Right ventricle myocardium inferior (tissue), 1 donor: ENCODE data around the gene NEURL1B. TPM values are rescaled to one million over a fixed set of nuclear protein-coding genes. Genes with fewer than 3 reads are reported as not detected.
A peak's percentile ranks its signal among the peaks of the same experiment; 100 is the strongest.

Experiments
- ATAC-seq: fragments of 200-7000 bp; cut with Tn5 transposase; one replicate; pipeline ENCODE4 v1.9.1; 2020; ENCODE audit warnings: mild to moderate bottlenecking, moderate library complexity
- DNase-seq: peaks from one replicate; pipeline ENCODE4 v3.0.0; 2021; ENCODE audit errors: missing footprints
- intact Hi-C: fragments of 100-400 bp; cut with DNase I; formaldehyde crosslinking; loops from one replicate; pipeline ENCODE4 v1.11.0; 2022
- microRNA-seq: library from miRNA; unstranded; fragments of <30 nt; microRNA quantifications from one replicate; pipeline ENCODE4 v1.2.0, GENCODE V29; 2020
- total RNA-seq: library from RNA; stranded (reverse); fragmentation: NEBNext Ultra II Directional; extraction: Animal tissue kit (Norgen Biotek cat#: 25700); gene quantifications from one replicate; pipeline ENCODE4 v1.2.1, GENCODE V29; 2021
- donor health status: DM: no; HTN: yes; CAD: no; lungs with severe emphysema.

NEURL1B gene
- total RNA-seq, 1 donor from 2014 or later: 37.1 TPM

DNA sequence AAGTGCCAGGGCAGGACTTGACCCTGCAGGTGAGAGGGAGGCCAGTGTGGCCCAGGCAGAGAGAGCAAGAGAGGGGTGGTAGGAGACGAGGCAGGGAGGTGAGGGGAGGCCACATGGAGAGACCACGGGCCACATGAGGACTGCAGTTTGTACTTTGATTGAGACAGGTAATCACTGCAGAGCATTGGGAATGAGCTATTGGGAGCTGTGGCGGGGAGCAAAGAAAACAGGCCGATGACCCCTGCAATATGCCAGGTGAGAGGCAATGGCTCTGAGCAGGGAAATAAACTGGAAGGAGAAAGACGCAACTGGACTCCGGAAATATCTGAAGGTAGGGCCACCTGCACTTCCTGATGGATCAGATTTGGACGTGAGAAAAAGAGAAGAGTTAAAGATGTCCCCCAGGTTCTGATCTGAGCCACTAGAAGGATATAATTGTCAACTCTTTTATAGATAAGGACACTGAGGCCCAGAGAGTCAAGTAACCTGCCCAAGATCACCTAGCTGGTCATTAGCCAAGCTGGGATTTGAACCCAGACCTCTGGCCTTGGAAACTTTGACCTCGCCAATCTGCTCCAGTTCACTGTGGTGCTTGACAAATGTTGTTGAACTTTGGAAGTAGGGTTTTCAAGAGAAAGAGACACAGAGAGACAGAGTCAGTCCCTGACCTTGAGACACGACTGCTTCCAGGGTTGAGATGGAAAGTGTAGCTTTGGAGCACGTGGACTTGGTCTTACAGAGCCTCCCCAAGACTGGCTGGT is 87.6 kb downstream of the NEURL1B start:
- ATAC-seq (no peak), DNase-seq (no peak)
- intact Hi-C loops: no loop called here

DNA sequence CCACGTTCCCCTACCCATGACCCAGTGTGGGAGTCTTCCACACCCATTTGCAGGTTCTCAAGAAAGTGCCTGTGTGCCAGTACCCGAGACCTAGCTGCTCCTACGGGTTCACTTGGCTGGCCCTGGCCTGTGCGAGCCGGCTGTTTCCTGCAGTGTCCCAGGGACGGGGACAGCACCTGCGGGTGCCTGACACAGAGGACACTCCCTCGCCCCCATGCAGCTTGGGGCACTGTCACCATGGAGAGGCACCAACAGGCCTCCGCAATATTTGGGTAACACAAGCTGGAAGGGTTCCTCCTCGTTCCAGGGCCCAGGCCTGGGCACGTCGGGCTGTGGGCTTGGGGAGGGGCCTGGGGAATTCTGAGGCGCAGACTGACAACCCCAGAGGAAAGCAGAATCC is 88.5 kb downstream of the NEURL1B start:
- intact Hi-C loops: no loop called here
- DNase-seq (peak; percentile 60), ATAC-seq (no peak)

DNA sequence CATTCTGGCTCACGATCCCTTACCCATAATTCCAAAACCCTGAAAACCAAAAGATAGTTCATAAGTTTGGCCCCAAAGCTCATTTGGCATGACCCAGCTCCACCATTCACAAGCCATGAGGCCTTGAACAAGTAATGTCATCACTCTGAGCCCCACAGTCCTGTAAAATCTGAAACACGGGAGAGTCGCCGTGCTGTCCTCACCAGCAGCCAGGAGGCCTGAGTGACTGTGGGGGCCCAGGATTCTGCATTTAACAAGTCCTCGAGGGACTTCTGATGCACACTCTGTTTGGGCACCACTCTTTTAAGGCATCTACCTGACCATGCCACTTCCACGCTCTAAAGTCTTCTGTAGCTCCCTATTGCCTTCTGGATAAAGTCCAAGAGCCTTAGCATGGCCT is 89.2 kb downstream of the NEURL1B start:
- no peak for ATAC-seq
- intact Hi-C loops: no loop called here
- no peak for DNase-seq

DNA sequence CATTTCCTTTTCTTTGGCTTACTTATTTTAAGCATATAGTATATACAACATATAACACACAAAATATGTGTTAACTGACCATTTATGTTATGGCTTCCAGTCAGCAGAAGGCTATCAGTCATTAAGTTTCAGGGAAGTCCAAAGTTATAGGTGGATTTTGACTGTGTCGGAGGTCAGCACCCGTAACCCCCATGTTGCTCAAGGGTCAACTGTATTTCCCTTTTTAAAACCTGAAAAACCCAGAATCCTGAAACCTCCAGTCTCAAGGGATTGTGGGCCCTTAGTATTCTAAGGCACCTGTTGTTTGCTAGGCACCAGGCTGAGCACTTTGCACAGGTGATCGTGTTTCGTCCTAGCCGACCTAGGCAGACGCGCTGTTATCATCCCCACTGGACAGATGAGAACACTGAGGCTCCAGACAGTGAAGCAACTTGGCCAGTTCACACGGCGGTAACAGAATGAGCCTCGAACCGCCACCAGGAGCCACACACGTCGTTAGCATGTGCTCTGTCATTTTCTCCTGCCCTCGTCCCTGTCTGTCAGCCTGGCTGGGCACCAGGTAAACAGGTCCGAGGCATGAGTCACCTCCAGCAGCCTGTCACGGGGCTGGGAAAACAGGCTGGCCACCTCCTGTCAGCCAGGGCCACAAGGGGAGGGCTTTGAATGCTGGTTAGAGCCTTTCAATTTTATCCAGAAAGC is 90.1 kb downstream of the NEURL1B start:
- peak; percentile 52 for DNase-seq
- intact Hi-C loops: no loop called here
- no peak for ATAC-seq

DNA sequence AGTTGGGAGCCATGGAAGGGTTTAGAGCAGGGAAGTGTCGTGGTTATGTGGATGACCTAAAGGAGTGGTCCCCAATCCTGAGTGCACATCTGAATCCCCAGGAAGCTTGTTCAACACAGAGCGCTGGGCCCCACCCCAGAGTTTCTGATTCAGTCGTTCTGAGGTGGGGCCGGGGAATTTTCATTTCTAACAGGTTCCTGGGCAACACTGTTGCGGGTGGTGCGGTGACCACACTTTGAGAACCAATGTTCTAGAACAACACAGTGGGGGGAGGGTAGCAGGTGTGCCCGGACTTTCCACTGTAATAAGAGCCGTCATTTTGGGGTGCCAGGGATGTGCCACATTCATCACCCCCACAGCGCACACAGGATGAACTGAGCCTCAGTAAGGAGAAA is 90.6 kb downstream of the NEURL1B start:
- DNase-seq (no peak), ATAC-seq (no peak)
- intact Hi-C loops: no loop called here

DNA sequence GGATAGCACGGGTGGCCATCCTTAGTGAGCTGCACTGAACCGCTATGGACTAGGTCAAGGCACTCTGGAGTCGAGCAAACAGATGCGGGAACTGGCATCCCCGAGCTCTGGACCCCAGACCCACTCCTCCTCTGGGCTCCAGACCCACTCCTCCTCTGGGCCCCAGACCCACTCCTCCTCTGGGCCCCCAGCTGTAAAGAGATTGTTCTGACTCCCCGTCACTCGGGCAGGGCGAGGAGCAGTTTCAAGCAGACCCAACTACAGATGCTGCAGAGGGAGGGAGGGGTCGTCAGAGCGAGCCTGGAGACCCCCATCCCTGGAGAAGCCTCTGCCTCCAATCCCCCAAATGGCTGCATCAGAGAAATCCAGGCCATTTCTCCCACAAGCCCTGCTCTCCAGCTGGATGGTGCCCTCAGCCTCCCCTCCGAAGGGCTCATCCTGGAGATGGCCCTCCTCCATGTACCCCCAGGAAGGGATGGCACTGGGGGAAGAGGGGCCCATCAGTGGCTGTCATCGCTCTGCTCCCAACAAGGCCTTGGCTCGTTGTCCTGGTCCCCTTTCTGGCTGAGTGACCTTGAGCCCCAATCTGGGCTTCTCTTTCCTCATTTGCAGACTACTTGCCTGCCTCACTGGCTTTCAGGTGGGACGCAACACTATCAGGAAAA is 91.3 kb downstream of the NEURL1B start:
- no peak for DNase-seq
- intact Hi-C loops: no loop called here
- ATAC-seq: no peak

DNA sequence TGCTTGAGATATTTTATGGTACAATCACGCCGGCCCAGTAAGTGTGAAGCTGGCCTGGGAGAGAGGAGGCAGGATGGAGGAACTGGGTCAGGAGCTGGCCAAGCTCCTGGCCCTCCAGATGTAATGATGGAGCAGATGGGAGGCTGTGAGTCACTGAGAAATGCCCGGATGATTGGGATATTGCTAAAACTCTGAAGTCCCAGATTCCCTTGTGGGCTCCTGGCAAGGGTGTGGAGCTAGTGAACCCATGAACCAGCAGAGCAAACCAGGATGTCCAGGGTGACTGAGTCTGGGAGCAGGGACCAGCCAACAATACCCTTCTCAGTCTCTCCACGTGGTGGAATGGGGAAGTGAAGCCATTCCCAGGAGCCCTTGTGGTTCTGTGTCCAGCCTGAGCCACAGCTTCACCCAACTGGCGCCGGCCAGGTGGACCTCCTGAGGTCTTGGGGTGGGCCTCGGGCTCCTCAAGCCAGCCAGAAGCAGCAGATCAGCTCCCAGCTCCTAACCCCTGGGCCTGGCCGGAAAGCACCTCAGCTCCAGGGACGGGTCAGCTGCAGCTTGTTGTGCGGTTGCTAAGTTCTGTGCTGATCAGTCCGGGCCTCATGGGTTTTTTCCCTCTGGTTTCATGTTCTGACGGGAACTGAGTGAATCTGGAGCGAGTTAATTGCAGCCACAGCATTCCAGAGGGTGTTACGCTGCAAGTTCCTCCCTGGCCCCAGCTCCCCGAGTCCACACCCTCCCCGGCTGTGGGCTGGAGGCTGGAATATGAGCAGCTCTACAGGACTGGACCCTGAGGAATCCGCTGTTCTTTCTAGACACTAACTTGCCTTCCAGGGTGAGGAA is 92.3 kb downstream of the NEURL1B start:
- intact Hi-C loops: no loop called here
- ATAC-seq (peak; percentile 94), DNase-seq (peak; percentile 92)

DNA sequence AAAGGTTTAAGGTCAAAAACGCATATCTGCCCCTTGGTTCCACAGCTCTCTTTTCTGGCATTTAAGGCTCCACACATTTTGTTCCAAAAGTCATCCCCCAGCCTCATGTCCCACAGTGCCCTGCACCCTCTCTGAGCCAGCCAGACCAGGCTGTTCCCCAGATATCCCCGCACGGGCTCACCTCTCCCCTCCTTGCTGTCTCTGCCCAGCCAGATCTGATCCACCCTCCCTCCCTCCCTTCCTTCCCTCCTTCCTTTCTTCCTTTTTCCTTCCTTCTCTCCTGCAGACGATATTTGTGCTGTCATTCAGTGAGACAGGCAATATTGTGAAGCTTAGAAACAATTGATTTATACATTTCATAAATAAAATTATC is 92.9 kb downstream of the NEURL1B start:
- ATAC-seq: peak; percentile 41
- intact Hi-C loops: no loop called here

DNA sequence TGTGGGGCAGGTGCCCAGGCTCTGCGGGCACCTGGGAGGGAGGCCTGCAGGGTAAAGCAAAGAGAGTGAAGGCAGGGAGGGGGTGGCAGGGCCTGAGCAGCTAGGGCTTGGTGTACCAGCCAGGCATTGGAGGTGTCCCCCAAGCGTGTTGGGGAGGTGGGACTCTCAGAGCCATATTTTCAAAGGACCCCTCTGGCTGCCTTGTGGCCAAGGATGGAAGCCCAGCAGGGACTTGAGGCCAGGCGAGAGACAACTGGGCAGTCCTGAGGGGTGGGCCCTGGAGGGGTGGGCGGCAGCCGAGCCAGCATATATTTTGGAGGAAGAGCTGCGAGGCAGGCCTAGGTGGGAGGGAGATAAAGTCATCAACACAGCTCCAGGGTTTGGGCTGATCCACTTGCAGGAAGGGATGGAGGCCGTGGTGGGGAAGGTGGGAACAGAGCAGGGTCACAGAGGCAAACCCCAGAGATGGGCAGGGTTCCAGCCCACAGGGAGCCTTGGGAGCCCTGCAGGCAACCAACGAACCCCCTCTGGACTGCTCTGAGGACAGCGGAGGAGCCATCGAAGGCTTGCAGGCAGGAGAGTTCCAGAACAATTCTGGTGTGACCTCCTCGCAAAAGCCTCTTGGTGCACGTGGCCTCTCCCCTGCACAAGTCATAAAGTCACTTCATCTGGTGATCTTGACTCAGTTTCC is 94.2 kb downstream of the NEURL1B start:
- no peak for DNase-seq
- no peak for ATAC-seq
- intact Hi-C loops: no loop called here

More for the DNA sequence above, 92.9 kb downstream of the NEURL1B start:
- DNase-seq: no peak

DNA sequence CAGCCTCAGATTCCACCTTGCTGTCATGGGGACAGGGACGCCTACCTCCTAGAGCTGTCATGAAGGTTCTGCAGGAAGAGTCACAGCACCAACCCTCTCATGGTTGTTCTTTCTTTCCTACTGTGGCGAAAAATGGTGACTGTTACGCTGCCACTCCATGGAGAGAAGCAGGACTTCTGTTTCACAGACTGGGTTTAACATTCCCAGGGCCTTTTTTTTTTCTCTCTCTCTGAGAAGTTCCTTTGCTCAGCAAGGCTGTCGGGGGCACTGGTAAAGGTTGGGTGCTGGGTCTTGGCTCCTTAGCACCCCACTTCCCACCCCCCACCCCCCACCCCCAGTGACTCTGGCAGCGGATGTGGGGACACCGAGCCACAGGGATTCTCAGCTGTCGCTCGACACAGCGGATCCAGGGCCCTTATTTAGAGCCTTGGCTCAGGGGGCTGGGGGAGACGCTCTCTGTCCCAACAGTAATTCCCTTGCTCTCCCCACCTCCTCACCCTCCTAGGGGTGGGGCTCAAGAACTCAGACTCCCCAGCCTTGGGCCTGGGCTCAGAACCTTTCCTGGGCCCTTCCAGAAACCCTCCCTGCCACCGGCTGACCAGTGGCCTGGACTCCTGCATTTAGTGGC is 95.6 kb downstream of the NEURL1B start:
- no peak for ATAC-seq
- DNase-seq: no peak
- intact Hi-C loops: no loop called here

DNA sequence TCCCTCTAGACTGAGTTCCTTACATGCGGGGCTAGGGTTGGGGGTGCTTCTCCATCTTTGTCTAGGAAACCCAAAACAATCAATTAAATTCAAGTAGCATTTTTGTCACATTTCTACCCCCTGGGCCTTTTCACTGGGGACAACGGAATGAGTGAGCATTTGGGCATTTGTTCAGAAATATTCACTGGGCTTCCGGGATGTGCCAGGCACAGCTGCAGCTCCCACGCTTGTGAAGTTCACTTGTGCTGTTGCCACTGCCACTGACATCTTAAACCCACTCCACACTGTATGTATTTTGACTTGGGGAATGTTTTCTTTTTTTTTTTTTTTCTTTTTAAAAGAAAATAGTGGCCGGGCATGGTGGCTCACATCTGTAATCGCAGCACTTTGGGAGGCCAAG is 98.3 kb downstream of the NEURL1B start:
- no peak for ATAC-seq

DNA sequence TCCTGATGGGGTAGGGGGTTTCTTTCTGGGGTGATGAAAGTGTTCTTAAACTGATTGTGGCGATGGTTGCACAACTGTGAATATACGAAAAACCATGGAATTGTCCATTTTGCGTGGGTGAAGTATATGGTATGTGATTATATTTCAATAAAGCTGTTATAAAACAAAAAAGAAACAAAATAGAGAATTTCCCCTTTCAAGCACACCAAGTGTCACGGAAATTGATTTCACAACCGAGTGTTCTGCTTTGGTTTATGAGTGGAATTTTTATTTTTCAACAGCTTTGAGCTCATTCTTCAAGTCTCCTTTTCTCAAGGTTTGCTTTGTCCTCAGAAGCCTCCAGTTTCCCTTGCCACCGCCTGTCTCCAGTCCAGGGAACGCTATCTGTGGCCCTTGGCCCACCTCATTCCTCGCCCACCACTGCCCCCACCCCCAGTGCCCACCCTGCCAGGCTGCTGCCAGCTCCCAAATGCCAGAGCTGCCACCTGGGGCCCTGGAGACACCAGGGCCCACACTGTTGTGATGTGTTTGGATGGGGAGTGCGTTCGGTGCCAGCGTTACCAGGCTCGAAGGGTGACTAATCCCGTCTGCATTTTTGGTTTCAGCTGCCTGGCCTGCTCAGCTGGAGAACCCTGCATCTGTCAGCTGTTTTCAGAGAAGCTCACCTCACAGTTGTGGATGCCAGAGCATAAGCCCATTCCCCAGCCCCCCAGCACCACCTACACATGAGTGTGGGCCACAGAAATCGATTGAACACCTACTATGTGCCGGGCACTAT is 99.6 kb downstream of the NEURL1B start:
- DNase-seq (peak; percentile 85), ATAC-seq (peak; percentile 92)
- intact Hi-C loops: loop anchor here (2.0 to 10.0 kb wide), 2 partner anchors 24 to 494 kb away; partner anchors contain the start of gene NKX2-5

More for the DNA sequence above, 98.3 kb downstream of the NEURL1B start:
- intact Hi-C loops: no loop called here
- no peak for DNase-seq

Small RNAs within 50 kb of the gene (microRNA-seq; reads per million reads assigned to microRNA genes)
- gene MIR5003: not detected

Other genes with a start within 250 kb of the NEURL1B start
- 5.4 TPM for gene SH3PXD2B, start 186.7 kb upstream of the NEURL1B start, total RNA-seq
- 103 TPM for gene DUSP1, start 129.9 kb downstream of the NEURL1B start, total RNA-seq
- gene ERGIC1, start 193.0 kb downstream of the NEURL1B start, total RNA-seq: 74.8 TPM